NB4 (cell line): ENCODE measurements around the gene C18orf32.

ENCODE experiments used
- DNase-seq: peaks from one replicate; pipeline ENCODE4 v3.0.0; 2010; ENCODE audit warnings: low read depth
- H3K4me3 ChIP-seq: one replicate; pipeline ENCODE4 v1.5.1; 2011; ENCODE audit warnings: mild to moderate bottlenecking, low read depth, low read length, moderate library complexity
- MAX ChIP-seq: IDR thresholded peaks from 2 replicates; pipeline ENCODE4 v1.6.1; 2011; ENCODE audit warnings: low read depth, low read length
- MYC ChIP-seq: IDR thresholded peaks from 2 replicates; pipeline ENCODE4 v1.6.1; 2011; ENCODE audit warnings: low read depth, low read length
- POLR2A ChIP-seq: IDR thresholded peaks from 2 replicates; pipeline ENCODE4 v1.6.1; 2011; ENCODE audit warnings: mild to moderate bottlenecking; ENCODE audit not compliant: insufficient read length; ENCODE audit errors: extremely low read depth
- TF ChIP-seq, protein P1 (sequence below): IDR thresholded peaks from one replicate; pipeline ENCODE4 v1.5.1; 2012; ENCODE audit warnings: low read depth, low read length

Gene C18orf32

DNA sequence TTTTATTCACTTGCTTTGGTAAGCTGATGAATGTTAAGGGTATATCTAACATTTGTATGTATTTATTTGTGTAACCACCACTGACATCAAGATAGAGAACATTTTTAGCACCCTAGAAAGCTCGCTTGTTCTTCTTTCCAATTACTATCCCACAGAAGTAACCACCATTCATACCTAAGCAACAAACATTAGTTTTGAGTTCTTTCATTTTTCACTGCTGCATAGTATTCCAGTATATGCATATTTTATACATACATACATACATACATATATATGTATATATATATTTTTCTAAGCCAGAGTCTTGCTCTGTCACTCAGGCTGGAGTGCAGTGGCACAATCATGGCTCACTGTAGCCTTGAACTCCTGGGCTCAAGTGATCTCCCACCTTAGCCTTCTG is 15.5 kb downstream of the C18orf32 start:
- TF ChIP-seq, protein P1, sequence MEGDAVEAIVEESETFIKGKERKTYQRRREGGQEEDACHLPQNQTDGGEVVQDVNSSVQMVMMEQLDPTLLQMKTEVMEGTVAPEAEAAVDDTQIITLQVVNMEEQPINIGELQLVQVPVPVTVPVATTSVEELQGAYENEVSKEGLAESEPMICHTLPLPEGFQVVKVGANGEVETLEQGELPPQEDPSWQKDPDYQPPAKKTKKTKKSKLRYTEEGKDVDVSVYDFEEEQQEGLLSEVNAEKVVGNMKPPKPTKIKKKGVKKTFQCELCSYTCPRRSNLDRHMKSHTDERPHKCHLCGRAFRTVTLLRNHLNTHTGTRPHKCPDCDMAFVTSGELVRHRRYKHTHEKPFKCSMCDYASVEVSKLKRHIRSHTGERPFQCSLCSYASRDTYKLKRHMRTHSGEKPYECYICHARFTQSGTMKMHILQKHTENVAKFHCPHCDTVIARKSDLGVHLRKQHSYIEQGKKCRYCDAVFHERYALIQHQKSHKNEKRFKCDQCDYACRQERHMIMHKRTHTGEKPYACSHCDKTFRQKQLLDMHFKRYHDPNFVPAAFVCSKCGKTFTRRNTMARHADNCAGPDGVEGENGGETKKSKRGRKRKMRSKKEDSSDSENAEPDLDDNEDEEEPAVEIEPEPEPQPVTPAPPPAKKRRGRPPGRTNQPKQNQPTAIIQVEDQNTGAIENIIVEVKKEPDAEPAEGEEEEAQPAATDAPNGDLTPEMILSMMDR = no peak
- TF ChIP-seq POLR2A = no peak
- no peak for TF ChIP-seq MYC
- TF ChIP-seq MAX = no peak
- DNase-seq = no peak
- H3K4me3 ChIP-seq = no peak overlapping the region

DNA sequence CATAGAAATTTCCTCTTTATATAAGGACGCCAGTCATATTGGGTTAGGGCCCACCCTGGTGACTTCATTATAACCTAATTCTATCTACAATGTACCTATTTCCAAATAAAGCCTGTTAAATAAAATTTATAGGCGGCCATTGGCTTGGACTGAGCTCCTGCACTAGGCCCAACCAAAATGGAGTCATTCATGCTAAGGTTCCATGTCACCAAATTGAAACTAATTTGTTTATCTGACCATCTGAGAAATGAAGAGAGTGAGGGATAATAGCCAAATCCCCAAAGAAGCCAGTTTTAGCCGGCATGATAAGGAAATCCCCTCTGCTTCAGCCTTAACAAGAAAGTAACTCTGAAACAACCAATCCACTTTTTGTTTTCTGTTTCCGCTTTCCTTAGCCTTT is 19.4 kb downstream of the C18orf32 start:
- H3K4me3 ChIP-seq = no peak overlapping the region
- TF ChIP-seq MAX (no peak), POLR2A (no peak), MYC (no peak)
- TF ChIP-seq, protein P1 = no peak
- DNase-seq = no peak

GRCh38 chr18:49467019-49467563 is 19.9 kb downstream of the C18orf32 start:
- no peak overlapping the region for H3K4me3 ChIP-seq
- TF ChIP-seq MAX (no peak), POLR2A (no peak), MYC (no peak)
- TF ChIP-seq, protein P1 = no peak
- no peak for DNase-seq

GRCh38 chr18:49464718-49465598 is 22.1 kb downstream of the C18orf32 start:
- no peak overlapping the region for H3K4me3 ChIP-seq
- peak; percentile 65 for DNase-seq
- TF ChIP-seq MAX (no peak), MYC (no peak), POLR2A (no peak)
- TF ChIP-seq, protein P1 = peak; percentile 12

- no peak overlapping the region for H3K4me3 ChIP-seq
- TF ChIP-seq POLR2A = no peak
- TF ChIP-seq MAX = no peak
- TF ChIP-seq MYC = no peak
- TF ChIP-seq, protein P1 = no peak
- no peak for DNase-seq
Observed at GRCh38 chr18:49461602-49461977, 25.4 kb downstream of the C18orf32 start.
